Skeletal muscle satellite cell (primary cell): ENCODE data around the gene ERC1.

ENCODE experiments used
- H3K27me3 ChIP-seq: 2 replicates; pipeline ENCODE4 v1.7.0; 2013; ENCODE audit warnings: low read length; ENCODE audit not compliant: control insufficient read depth, insufficient read depth
- H3K36me3 ChIP-seq: 2 replicates; pipeline ENCODE4 v1.7.0; 2013; ENCODE audit warnings: mild to moderate bottlenecking, control low read depth, low read length; ENCODE audit not compliant: insufficient read depth
- H3K4me1 ChIP-seq: 2 replicates; pipeline ENCODE4 v1.7.0; 2013; ENCODE audit warnings: low read length; ENCODE audit not compliant: control insufficient read depth, insufficient read depth
- H3K4me2 ChIP-seq: 2 replicates; pipeline ENCODE4 v1.7.0; 2013; ENCODE audit warnings: mild to moderate bottlenecking, low read length
- H3K4me3 ChIP-seq: 2 replicates; pipeline ENCODE4 v1.7.0; 2013; ENCODE audit warnings: low read length
- H3K9ac ChIP-seq: 2 replicates; pipeline ENCODE4 v1.7.0; 2013; ENCODE audit warnings: mild to moderate bottlenecking, low read depth, low read length, moderate library complexity
- H3K9me3 ChIP-seq: replicated peaks from 2 replicates; pipeline ENCODE4 v1.7.0; 2013; ENCODE audit warnings: mild to moderate bottlenecking, control low read depth, low read length

ERC1 gene

GRCh38 chr12:1003600-1004271 is 12.7 kb downstream of the ERC1 start:
- H3K4me3 ChIP-seq = no peak overlapping the region
- no peak overlapping the region for H3K4me2 ChIP-seq
- H3K9ac ChIP-seq = no peak overlapping the region
- no peaks in the 10 kb centered on the region for H3K4me1 ChIP-seq
- H3K9me3 ChIP-seq = no peaks in the 10 kb centered on the region
- no peaks in the 10 kb centered on the region for H3K36me3 ChIP-seq
- H3K27me3 ChIP-seq = no peaks in the 10 kb centered on the region

GRCh38 chr12:1006255-1006654 is 15.2 kb downstream of the ERC1 start:
- Histone ChIP-seq H3K36me3 (no peaks in the 10 kb centered on the region), H3K4me3 (no peak overlapping the region), H3K9me3 (no peaks in the 10 kb centered on the region), H3K4me1 (no peaks in the 10 kb centered on the region), H3K27me3 (no peaks in the 10 kb centered on the region), H3K4me2 (no peak overlapping the region), H3K9ac (no peak overlapping the region)

GRCh38 chr12:1007276-1007675 is 16.3 kb downstream of the ERC1 start:
- no peak overlapping the region for H3K9ac ChIP-seq
- H3K36me3 ChIP-seq = no peaks in the 10 kb centered on the region
- no peaks in the 10 kb centered on the region for H3K9me3 ChIP-seq
- no peaks in the 10 kb centered on the region for H3K4me1 ChIP-seq
- no peak overlapping the region for H3K4me3 ChIP-seq
- H3K4me2 ChIP-seq = no peak overlapping the region
- no peaks in the 10 kb centered on the region for H3K27me3 ChIP-seq

- Histone ChIP-seq H3K9ac (no peak overlapping the region), H3K4me2 (no peak overlapping the region), H3K27me3 (no peaks in the 10 kb centered on the region), H3K4me3 (no peak overlapping the region), H3K4me1 (no peaks in the 10 kb centered on the region), H3K9me3 (no peaks in the 10 kb centered on the region), H3K36me3 (no peaks in the 10 kb centered on the region)
These were observed 17.0 kb downstream of the ERC1 start for GRCh38 chr12:1007994-1008393.

GRCh38 chr12:1011091-1011490 is 20.1 kb downstream of the ERC1 start:
- Histone ChIP-seq H3K4me3 (no peak overlapping the region), H3K27me3 (no peaks in the 10 kb centered on the region), H3K9me3 (no peaks in the 10 kb centered on the region), H3K4me1 (peaks cover 12% of the 10 kb centered on the region), H3K4me2 (no peak overlapping the region), H3K9ac (no peak overlapping the region), H3K36me3 (no peaks in the 10 kb centered on the region)

- H3K36me3 ChIP-seq = no peaks in the 10 kb centered on the region
- H3K27me3 ChIP-seq = no peaks in the 10 kb centered on the region
- H3K9me3 ChIP-seq = no peaks in the 10 kb centered on the region
- peak overlapping the region; percentile 52 for H3K4me2 ChIP-seq
- H3K4me3 ChIP-seq = no peak overlapping the region
- peak overlapping the region; percentile 23 for H3K9ac ChIP-seq
- H3K4me1 ChIP-seq = peaks cover 12% of the 10 kb centered on the region
These were observed 22.8 kb downstream of the ERC1 start for GRCh38 chr12:1013618-1014489.

- Histone ChIP-seq H3K9me3 (no peaks in the 10 kb centered on the region), H3K9ac (no peak overlapping the region), H3K36me3 (peaks cover 6% of the 10 kb centered on the region), H3K4me2 (no peak overlapping the region), H3K4me3 (no peak overlapping the region), H3K4me1 (peaks cover 2% of the 10 kb centered on the region), H3K27me3 (no peaks in the 10 kb centered on the region)
These were observed 28.3 kb downstream of the ERC1 start for GRCh38 chr12:1019283-1019682.

- peaks cover 6% of the 10 kb centered on the region for H3K36me3 ChIP-seq
- H3K4me1 ChIP-seq = no peaks in the 10 kb centered on the region
- no peak overlapping the region for H3K4me2 ChIP-seq
- no peaks in the 10 kb centered on the region for H3K9me3 ChIP-seq
- no peak overlapping the region for H3K4me3 ChIP-seq
- no peaks in the 10 kb centered on the region for H3K27me3 ChIP-seq
- no peak overlapping the region for H3K9ac ChIP-seq
These were observed 29.4 kb downstream of the ERC1 start for GRCh38 chr12:1020389-1020788.

GRCh38 chr12:1022032-1022970 is 31.3 kb downstream of the ERC1 start:
- no peak overlapping the region for H3K4me2 ChIP-seq

GRCh38 chr12:1030779-1031178 is 39.8 kb downstream of the ERC1 start:
- H3K4me1 ChIP-seq = no peaks in the 10 kb centered on the region
- no peak overlapping the region for H3K4me3 ChIP-seq
- no peaks in the 10 kb centered on the region for H3K27me3 ChIP-seq
- H3K9me3 ChIP-seq = no peaks in the 10 kb centered on the region
- peaks cover 17% of the 10 kb centered on the region for H3K36me3 ChIP-seq
- no peak overlapping the region for H3K9ac ChIP-seq
- H3K4me2 ChIP-seq = no peak overlapping the region

More at GRCh38 chr12:1022032-1022970, 31.3 kb downstream of the ERC1 start:
- H3K9me3 ChIP-seq = no peaks in the 10 kb centered on the region
- H3K36me3 ChIP-seq = peaks cover 6% of the 10 kb centered on the region
- no peak overlapping the region for H3K9ac ChIP-seq
- H3K4me3 ChIP-seq = no peak overlapping the region
- H3K27me3 ChIP-seq = no peaks in the 10 kb centered on the region
- no peaks in the 10 kb centered on the region for H3K4me1 ChIP-seq

GRCh38 chr12:1034243-1034642 is 43.2 kb downstream of the ERC1 start:
- Histone ChIP-seq H3K36me3 (peaks cover 6% of the 10 kb centered on the region), H3K4me1 (no peaks in the 10 kb centered on the region), H3K4me3 (no peak overlapping the region), H3K9ac (no peak overlapping the region), H3K9me3 (no peaks in the 10 kb centered on the region), H3K27me3 (no peaks in the 10 kb centered on the region), H3K4me2 (no peak overlapping the region)
